T-cell (primary cell): ENCODE data around the gene STAC3. TPM values are rescaled to one million over a fixed set of nuclear protein-coding genes. Genes with fewer than 3 reads are reported as not detected.

Source experiments
- ATAC-seq, 4 experiments: fragments of 200-7000 bp in 3 of 4; fragments of 150-1000 bp in 1 of 4; cut with Tn5 transposase; replicated peaks in 1 of 4; 1 replicate in 3 of 4; 2 replicates in 1 of 4; pipeline ENCODE4 v1.10.0; 2021; ENCODE audit warnings: moderate library complexity in 3 of 4, mild to moderate bottlenecking in 2 of 4, moderate number of reproducible peaks in 1 of 4
- CTCF ChIA-PET, 2 donors: fragments of 300-600 bp; sonication (Branson Sonifier 250); formaldehyde crosslinking; loops; one replicate each; lab custom pipeline; 2022; ENCODE audit warnings: antibody characterized with exemption in 2 of 2; lab: Charles Lee
- POLR2A ChIA-PET, 2 donors: fragments of 300-600 bp; sonication (Branson Sonifier 250); formaldehyde crosslinking; loops; one replicate each; lab custom pipeline; 2022; ENCODE audit warnings: antibody characterized with exemption in 2 of 2; lab: Charles Lee
- DNase-seq, 35 experiments: peaks; one replicate each; pipeline versions ENCODE4 v3.0.0 to v3.0.0-alpha.2; 2013 to 2023
- H3K27ac ChIP-seq: one replicate; pipeline ENCODE4 v1.5.1; 2013; ENCODE audit warnings: low read length
- H3K27me3 ChIP-seq, 2 experiments: replicated peaks in 1 of 2; 1 replicate in 1 of 2; 2 replicates in 1 of 2; pipeline versions ENCODE4 v1.6.1 to v1.7.0; 2013; ENCODE audit warnings: low read length in 1 of 2, mixed read lengths in 1 of 2; ENCODE audit not compliant: control insufficient read depth in 2 of 2, insufficient read depth in 2 of 2; ENCODE audit errors: extremely low read depth in 1 of 2
- H3K36me3 ChIP-seq, 2 donors: 1 replicate in 1 of 2; 2 replicates in 1 of 2; pipeline versions ENCODE4 v1.6.1 to v1.7.0; 2013; ENCODE audit warnings: low read length in 1 of 2; ENCODE audit not compliant: control insufficient read depth in 2 of 2, insufficient read depth in 1 of 2; ENCODE audit errors: extremely low read depth in 1 of 2
- H3K4me1 ChIP-seq, 2 experiments: 1 replicate in 1 of 2; 2 replicates in 1 of 2; pipeline versions ENCODE4 v1.6.1 to v1.7.0; 2013; ENCODE audit warnings: low read length in 2 of 2, mixed read lengths in 1 of 2; ENCODE audit not compliant: insufficient read depth in 2 of 2, control insufficient read depth in 1 of 2; ENCODE audit errors: extremely low read depth in 1 of 2
- H3K4me3 ChIP-seq, 2 donors: 1 replicate in 1 of 2; 2 replicates in 1 of 2; pipeline versions ENCODE4 v1.5.1 to v1.7.0; 2013; ENCODE audit warnings: mild to moderate bottlenecking in 2 of 2, low read length in 1 of 2, moderate library complexity in 1 of 2; ENCODE audit not compliant: control insufficient read depth in 1 of 2; ENCODE audit errors: extremely low read depth in 1 of 2
- H3K9me3 ChIP-seq: 2 replicates; pipeline ENCODE4 v1.7.0; 2013
- H3K27ac Mint-ChIP-seq, 2 donors: one replicate each; pipeline ENCODE4 v1.8.0; 2020 to 2021; ENCODE audit warnings: mild to moderate bottlenecking in 2 of 2, mixed read lengths in 2 of 2
- H3K27me3 Mint-ChIP-seq, 2 donors: one replicate each; pipeline ENCODE4 v1.8.0; 2021 to 2022; ENCODE audit warnings: mixed read lengths in 2 of 2
- H3K36me3 Mint-ChIP-seq: one replicate; pipeline ENCODE4 v1.8.0; 2021; ENCODE audit warnings: mixed read lengths
- H3K4me1 Mint-ChIP-seq, 3 donors: one replicate each; pipeline ENCODE4 v1.8.0; 2020 to 2022; ENCODE audit warnings: mixed read lengths in 3 of 3, mild to moderate bottlenecking in 1 of 3
- H3K4me3 Mint-ChIP-seq, 3 donors: one replicate each; pipeline ENCODE4 v1.8.0; 2020 to 2022; ENCODE audit warnings: mild to moderate bottlenecking in 3 of 3, mixed read lengths in 3 of 3, moderate library complexity in 3 of 3
- H3K9me3 Mint-ChIP-seq, 3 donors: one replicate each; pipeline ENCODE4 v1.8.0; 2020 to 2022; ENCODE audit warnings: mixed read lengths in 3 of 3
- WGBS: methylation state at CpG from one replicate; pipeline ENCODE4 v1.1.5; 2013; ENCODE audit warnings: missing lambda C conversion rate; ENCODE audit not compliant: insufficient coverage; 5-methylcytosine and 5-hydroxymethylcytosine counted together
- total RNA-seq, 35 experiments: library from RNA in 6 of 35; stranded (reverse) in 6 of 35; fragments of 120-200 nt in 1 of 35; gene quantifications; one replicate each; pipeline versions ENCODE4 v1.2.1 to v1.2.4 and lab custom pipeline; 2013 to 2026

STAC3 gene
- total RNA-seq, 5 donors from 2014 or later (not counting 1 experiment from before 2014, with no cell fraction given), result 1.3 to 4.9 (median 2.9) TPM

DNA sequence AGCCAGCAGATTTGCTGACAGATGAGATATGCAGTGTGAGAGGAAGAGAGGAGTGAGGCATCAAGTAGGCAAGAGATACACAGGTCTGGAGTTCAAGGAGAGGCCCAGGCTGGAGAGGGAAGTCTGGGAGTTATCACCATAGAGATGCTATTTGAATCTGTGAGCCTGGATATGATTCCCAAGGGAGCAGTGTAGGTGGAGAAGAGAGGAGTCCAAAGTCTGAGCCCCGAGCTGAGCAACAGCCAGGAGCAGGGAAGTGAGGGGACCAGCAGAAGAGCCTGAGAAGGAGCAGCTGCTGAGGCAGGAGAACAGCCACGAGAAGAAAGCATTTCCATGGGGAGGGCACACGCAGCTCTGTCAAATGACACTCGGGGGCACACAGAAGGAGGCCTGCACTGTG is 54.5 kb downstream of the STAC3 start:
- H3K27ac Mint-ChIP-seq, result no peak overlapping the region
- no peak overlapping the region for H3K4me3 Mint-ChIP-seq
- POLR2A ChIA-PET, result no interaction called here
- Histone ChIP-seq H3K27ac (no peak overlapping the region), H3K27me3 (no peaks in the 10 kb centered on the region), H3K4me3 (no peak overlapping the region), H3K4me1 (no peaks in the 10 kb centered on the region), H3K9me3 (no peaks in the 10 kb centered on the region), H3K36me3 (no peaks in the 10 kb centered on the region)
- WGBS, result 60% methylated on average over 4 of the region's 4 CpGs
- no peaks in the 10 kb centered on the region for H3K27me3 Mint-ChIP-seq
- peaks cover 8% of the 10 kb centered on the region for H3K36me3 Mint-ChIP-seq
- CTCF ChIA-PET, result no interaction called here
- ATAC-seq (no peak), DNase-seq (no peak)
- no peaks in the 10 kb centered on the region for H3K4me1 Mint-ChIP-seq
- H3K9me3 Mint-ChIP-seq, result no peaks in the 10 kb centered on the region

DNA sequence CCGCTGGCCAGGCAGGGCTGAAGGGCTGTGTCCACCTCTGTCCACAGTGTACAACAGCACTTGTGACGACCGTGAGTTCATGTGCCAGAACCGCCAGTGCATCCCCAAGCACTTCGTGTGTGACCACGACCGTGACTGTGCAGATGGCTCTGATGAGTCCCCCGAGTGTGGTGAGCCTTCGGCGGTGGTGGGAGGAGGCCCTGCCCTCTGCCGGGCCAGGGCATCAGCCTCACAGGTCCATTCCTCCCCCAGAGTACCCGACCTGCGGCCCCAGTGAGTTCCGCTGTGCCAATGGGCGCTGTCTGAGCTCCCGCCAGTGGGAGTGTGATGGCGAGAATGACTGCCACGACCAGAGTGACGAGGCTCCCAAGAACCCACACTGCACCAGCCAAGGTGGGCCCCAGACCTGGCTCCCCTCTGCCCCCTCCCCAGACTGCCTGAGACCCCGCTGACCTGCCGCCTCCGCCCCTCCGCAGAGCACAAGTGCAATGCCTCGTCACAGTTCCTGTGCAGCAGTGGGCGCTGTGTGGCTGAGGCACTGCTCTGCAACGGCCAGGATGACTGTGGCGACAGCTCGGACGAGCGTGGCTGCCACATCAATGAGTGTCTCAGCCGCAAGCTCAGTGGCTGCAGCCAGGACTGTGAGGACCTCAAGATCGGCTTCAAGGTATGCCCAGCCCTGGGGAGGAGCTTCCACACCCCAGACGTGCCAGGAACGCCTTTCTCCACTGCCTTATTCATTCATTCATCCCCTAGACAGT is 55.2 kb downstream of the STAC3 start:
- ChIA-PET CTCF (no interaction called here), POLR2A (no interaction called here)
- WGBS, result 78% methylated on average over 27 of the region's 34 CpGs
- DNase-seq (no peak), ATAC-seq (no peak)
- H3K27me3 ChIP-seq, result no peaks in the 10 kb centered on the region
- no peaks in the 10 kb centered on the region for H3K9me3 Mint-ChIP-seq
- no peaks in the 10 kb centered on the region for H3K36me3 ChIP-seq
- H3K4me1 Mint-ChIP-seq, result no peaks in the 10 kb centered on the region
- H3K27ac Mint-ChIP-seq, result no peak overlapping the region
- no peaks in the 10 kb centered on the region for H3K9me3 ChIP-seq
- peaks cover 8% of the 10 kb centered on the region for H3K36me3 Mint-ChIP-seq
- H3K4me3 ChIP-seq, result no peak overlapping the region
- H3K27ac ChIP-seq, result no peak overlapping the region
- H3K27me3 Mint-ChIP-seq, result no peaks in the 10 kb centered on the region
- no peak overlapping the region for H3K4me3 Mint-ChIP-seq
- no peaks in the 10 kb centered on the region for H3K4me1 ChIP-seq

DNA sequence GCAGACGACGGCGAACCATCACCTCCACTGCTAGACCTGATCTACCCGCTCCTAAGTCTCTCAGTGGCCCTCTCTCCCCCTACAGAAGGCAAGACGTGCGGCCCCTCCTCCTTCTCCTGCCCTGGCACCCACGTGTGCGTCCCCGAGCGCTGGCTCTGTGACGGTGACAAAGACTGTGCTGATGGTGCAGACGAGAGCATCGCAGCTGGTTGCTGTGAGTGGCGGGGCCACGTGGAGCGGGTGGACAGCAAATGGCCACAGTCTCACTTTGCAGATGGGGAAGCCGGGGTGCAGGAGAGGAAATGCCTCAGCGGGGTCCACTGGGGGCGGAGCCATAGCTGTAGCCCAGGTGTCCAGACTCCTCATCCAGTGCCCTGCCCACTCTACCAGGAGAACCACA is 55.8 kb downstream of the STAC3 start:
- no peaks in the 10 kb centered on the region for H3K36me3 ChIP-seq
- no peak overlapping the region for H3K4me3 ChIP-seq
- H3K27ac ChIP-seq, result no peak overlapping the region
- peaks cover 8% of the 10 kb centered on the region for H3K36me3 Mint-ChIP-seq
- POLR2A ChIA-PET, result no interaction called here
- DNase-seq (no peak), ATAC-seq (no peak)
- H3K27ac Mint-ChIP-seq, result no peak overlapping the region
- 87% methylated on average over 18 of the region's 19 CpGs for WGBS
- H3K4me1 Mint-ChIP-seq, result no peaks in the 10 kb centered on the region
- no peak overlapping the region for H3K4me3 Mint-ChIP-seq
- no peaks in the 10 kb centered on the region for H3K27me3 Mint-ChIP-seq
- H3K9me3 ChIP-seq, result no peaks in the 10 kb centered on the region
- H3K27me3 ChIP-seq, result no peaks in the 10 kb centered on the region
- H3K4me1 ChIP-seq, result no peaks in the 10 kb centered on the region
- H3K9me3 Mint-ChIP-seq, result no peaks in the 10 kb centered on the region
- CTCF ChIA-PET, result no interaction called here

DNA sequence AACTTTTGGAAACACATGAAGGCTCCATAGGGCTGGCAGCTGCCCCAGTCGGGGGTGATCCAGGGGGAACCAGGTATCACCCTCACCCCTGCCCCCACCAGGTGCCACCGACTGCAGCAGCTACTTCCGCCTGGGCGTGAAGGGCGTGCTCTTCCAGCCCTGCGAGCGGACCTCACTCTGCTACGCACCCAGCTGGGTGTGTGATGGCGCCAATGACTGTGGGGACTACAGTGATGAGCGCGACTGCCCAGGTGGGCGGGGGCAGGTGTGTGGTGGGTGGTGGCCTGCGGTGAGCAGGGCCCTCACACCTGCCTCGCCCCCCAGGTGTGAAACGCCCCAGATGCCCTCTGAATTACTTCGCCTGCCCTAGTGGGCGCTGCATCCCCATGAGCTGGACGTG is 56.7 kb downstream of the STAC3 start:
- ChIA-PET POLR2A (no interaction called here), CTCF (no interaction called here)
- DNase-seq, result no peak
- Mint-ChIP-seq H3K27me3 (no peaks in the 10 kb centered on the region), H3K4me1 (no peaks in the 10 kb centered on the region), H3K36me3 (peaks cover 8% of the 10 kb centered on the region), H3K4me3 (no peak overlapping the region), H3K9me3 (no peaks in the 10 kb centered on the region), H3K27ac (no peak overlapping the region)
- Histone ChIP-seq H3K27ac (no peak overlapping the region), H3K4me1 (no peaks in the 10 kb centered on the region), H3K36me3 (no peaks in the 10 kb centered on the region), H3K4me3 (no peak overlapping the region), H3K9me3 (no peaks in the 10 kb centered on the region), H3K27me3 (no peaks in the 10 kb centered on the region)
- 80% methylated on average over 16 of the region's 18 CpGs for WGBS
- ATAC-seq, result no peak

DNA sequence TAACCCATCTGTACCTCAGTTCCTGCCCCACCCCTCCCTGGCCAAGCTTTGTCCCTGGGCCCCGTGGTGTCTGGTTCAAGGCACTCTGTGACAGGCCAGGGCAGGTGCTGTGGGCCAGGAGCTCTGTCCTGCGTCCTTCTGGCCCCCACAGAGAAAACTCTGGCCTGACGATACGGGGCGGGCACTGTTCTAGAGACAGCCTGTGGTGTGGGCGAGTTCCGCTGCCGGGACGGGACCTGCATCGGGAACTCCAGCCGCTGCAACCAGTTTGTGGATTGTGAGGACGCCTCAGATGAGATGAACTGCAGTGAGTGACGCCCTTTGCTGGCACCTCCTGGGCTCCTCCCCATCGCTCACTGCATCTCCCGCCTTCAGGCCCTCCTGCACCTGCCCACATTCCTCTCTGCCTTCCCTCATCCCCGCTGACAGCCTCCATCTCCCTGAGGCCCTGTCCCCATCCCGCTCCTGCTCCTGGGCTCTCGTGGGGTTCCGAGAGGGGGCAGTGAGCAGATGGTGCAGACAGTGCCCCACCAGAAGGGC is 57.2 kb downstream of the STAC3 start:
- H3K36me3 Mint-ChIP-seq, result peaks cover 8% of the 10 kb centered on the region
- no peak for DNase-seq
- H3K4me1 Mint-ChIP-seq, result no peaks in the 10 kb centered on the region
- POLR2A ChIA-PET, result interaction anchor here in 1 of 2 donors (0.7 kb wide), 1 partner anchor 44 kb away, joined by 3 read pairs; no protein-coding TSS in a partner anchor
- 82% methylated on average over 19 of the region's 19 CpGs for WGBS
- no peaks in the 10 kb centered on the region for H3K27me3 Mint-ChIP-seq
- CTCF ChIA-PET, result no interaction called here
- no peak for ATAC-seq
- H3K36me3 ChIP-seq, result no peaks in the 10 kb centered on the region
- H3K27ac ChIP-seq, result no peak overlapping the region
- H3K4me3 Mint-ChIP-seq, result no peak overlapping the region
- no peaks in the 10 kb centered on the region for H3K9me3 Mint-ChIP-seq
- no peak overlapping the region for H3K27ac Mint-ChIP-seq
- no peaks in the 10 kb centered on the region for H3K9me3 ChIP-seq
- no peaks in the 10 kb centered on the region for H3K27me3 ChIP-seq
- H3K4me1 ChIP-seq, result no peaks in the 10 kb centered on the region
- no peak overlapping the region for H3K4me3 ChIP-seq

Other genes starting within 250 kb of the STAC3 start
- gene ZBTB39, start 244.6 kb downstream of the STAC3 start, total RNA-seq, result 10 to 100 TPM in 3 of 5 donors, 1 to 10 TPM in 2; 7.9 to 11.2 (median 11.0) TPM
- under 1 TPM in 2 of 5 donors, not detected in 3; 0.55 to 0.63 TPM for gene TAC3, start 234.7 kb downstream of the STAC3 start, total RNA-seq
- gene MYO1A, start 201.1 kb downstream of the STAC3 start, total RNA-seq, result 1 to 10 TPM in 4 of 5 donors, under 1 TPM in 1; 0.54 to 2.2 (median 1.4) TPM
- gene NEMP1, start 172.4 kb downstream of the STAC3 start, total RNA-seq, result 10 to 100 TPM; 10.7 to 26.1 (median 19.9) TPM
- 10 to 100 TPM in 3 of 5 donors, 1 to 10 TPM in 2; 4.2 to 21.6 (median 16.9) TPM for gene NAB2, start 162.1 kb downstream of the STAC3 start, total RNA-seq
- 100 to 1,000 TPM; 227 to 348 (median 341) TPM for gene STAT6, start 139.8 kb downstream of the STAC3 start, total RNA-seq
- 1 to 10 TPM; 5.9 to 8.1 (median 7.7) TPM for gene LRP1, start 122.7 kb downstream of the STAC3 start, total RNA-seq
- gene LRP1-AS, start 103.6 kb downstream of the STAC3 start, total RNA-seq, result not detected
- gene NXPH4, start 34.4 kb downstream of the STAC3 start, total RNA-seq, result 1 to 10 TPM in 2 of 5 donors, under 1 TPM in 2, not detected in 1; 0.49 to 4.5 (median 1.0) TPM
- gene SHMT2, start 21.5 kb downstream of the STAC3 start, total RNA-seq, result 10 to 100 TPM; 31.0 to 80.9 (median 55.6) TPM
- gene R3HDM2, start 179.9 kb upstream of the STAC3 start, total RNA-seq, result 100 to 1,000 TPM in 2 of 5 donors, 10 to 100 TPM in 3; 88.3 to 122 (median 94.7) TPM
- gene INHBC, start 183.6 kb upstream of the STAC3 start, total RNA-seq, result under 1 TPM in 3 of 5 donors, not detected in 2; 0.13 to 0.23 (median 0.18) TPM
- gene INHBE, start 204.1 kb upstream of the STAC3 start, total RNA-seq, result under 1 TPM in 3 of 5 donors, not detected in 2; 0.09 to 0.13 (median 0.12) TPM
- 1 to 10 TPM in 2 of 5 donors, under 1 TPM in 3; 0.53 to 1.6 (median 0.82) TPM for gene GLI1, start 208.6 kb upstream of the STAC3 start, total RNA-seq
- 100 to 1,000 TPM; 198 to 413 (median 243) TPM for gene ARHGAP9, start 228.7 kb upstream of the STAC3 start, total RNA-seq
- gene MARS1, start 236.9 kb upstream of the STAC3 start, total RNA-seq, result 100 to 1,000 TPM; 167 to 350 (median 320) TPM